ENCODE results near the gene VAT1L.

The VAT1L gene

DNA sequence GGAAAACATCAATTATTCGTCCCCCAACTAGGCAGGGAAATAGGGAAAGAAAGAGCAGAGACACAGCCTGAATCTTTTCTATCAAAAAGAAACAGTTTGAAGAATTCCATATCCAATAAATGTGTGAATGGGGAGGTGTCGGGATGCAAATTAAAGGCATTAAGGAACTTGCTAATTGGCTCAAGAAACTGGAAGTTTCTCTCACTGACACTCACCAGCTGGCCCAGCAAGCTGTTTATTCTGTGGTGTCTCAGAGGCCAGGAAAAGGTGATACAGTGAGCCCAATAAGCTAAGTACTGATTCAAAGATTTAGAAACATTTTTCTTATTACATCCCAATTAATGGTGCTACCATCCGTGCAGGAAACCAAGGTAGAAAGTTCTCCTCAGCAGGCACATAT lies 129.6 kb downstream of the VAT1L start:
- no peak for TF ChIP-seq CTCF (IDR thresholded peaks at IDR 0.05; ENCODE audit: poor library complexity, severe bottlenecking)
- ATAC-seq (ENCODE audit: low read depth) (no peak), DNase-seq (ENCODE audit: low spot score) (no peak)
- Histone ChIP-seq H3K36me3 (ENCODE audit: low read depth) (no peaks in the 10 kb centered on the region), H3K4me3 (ENCODE audit: severe bottlenecking) (no peak overlapping the region), H3K27me3 (ENCODE audit: insufficient read depth, poor library complexity, severe bottlenecking) (peaks cover 18% of the 10 kb centered on the region), H3K4me1 (ENCODE audit: insufficient read depth, poor library complexity, severe bottlenecking) (no peaks in the 10 kb centered on the region), H3K27ac (ENCODE audit: poor library complexity, severe bottlenecking) (no peak overlapping the region), H3K9me3 (ENCODE audit: severe bottlenecking) (no peaks in the 10 kb centered on the region)

DNA sequence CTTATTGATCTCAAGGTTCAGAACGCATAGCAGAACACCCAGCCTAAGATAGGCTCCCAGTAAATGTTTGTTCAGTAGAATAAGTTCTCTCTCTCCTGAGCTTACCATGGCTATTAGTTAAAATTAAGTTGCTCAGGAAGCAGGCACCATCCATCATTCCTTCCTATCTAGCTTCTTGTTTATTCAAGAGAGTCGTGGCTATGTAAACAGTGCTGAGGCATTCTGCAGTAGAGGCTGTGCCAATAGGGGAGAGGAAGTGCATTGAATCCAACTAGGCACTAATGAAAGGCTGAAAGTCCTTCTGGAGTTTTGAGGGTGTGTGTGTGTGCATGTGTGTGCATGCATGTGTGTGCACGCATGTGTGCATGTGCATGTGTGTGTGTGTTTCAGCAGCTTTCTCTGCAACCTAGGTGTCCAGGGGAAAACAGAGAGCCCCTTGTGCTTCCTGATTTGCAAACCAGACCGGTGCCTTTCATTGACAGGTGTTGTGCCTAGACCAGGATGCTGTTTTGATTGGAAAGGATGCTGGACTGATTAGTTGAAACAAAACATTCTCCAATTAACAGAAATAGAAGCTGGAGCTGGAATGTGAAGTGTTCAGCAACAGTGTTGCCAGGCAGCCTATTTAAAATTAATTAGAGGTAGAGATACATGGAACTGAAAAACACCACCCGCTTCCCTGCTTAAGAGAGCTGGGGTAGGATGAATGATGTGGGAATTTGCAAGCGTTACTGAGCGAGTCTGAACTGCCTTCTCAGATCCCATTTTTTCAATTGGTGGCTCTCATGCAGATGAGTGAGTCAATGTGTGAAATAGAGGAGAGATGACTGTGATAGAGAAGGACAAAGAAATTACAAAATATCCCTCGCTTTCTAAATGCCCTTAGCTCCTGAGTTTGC lies 130.7 kb downstream of the VAT1L start:
- Histone ChIP-seq H3K4me3 (ENCODE audit: severe bottlenecking) (no peak overlapping the region), H3K9me3 (ENCODE audit: severe bottlenecking) (no peaks in the 10 kb centered on the region), H3K27me3 (ENCODE audit: insufficient read depth, poor library complexity, severe bottlenecking) (peaks cover 18% of the 10 kb centered on the region), H3K27ac (ENCODE audit: poor library complexity, severe bottlenecking) (no peak overlapping the region), H3K36me3 (ENCODE audit: low read depth) (no peaks in the 10 kb centered on the region), H3K4me1 (ENCODE audit: insufficient read depth, poor library complexity, severe bottlenecking) (no peaks in the 10 kb centered on the region)
- TF ChIP-seq CTCF (IDR thresholded peaks at IDR 0.05; ENCODE audit: poor library complexity, severe bottlenecking), result no peak
- DNase-seq (ENCODE audit: low spot score), result no peak
- no peak for ATAC-seq (ENCODE audit: low read depth)

DNA sequence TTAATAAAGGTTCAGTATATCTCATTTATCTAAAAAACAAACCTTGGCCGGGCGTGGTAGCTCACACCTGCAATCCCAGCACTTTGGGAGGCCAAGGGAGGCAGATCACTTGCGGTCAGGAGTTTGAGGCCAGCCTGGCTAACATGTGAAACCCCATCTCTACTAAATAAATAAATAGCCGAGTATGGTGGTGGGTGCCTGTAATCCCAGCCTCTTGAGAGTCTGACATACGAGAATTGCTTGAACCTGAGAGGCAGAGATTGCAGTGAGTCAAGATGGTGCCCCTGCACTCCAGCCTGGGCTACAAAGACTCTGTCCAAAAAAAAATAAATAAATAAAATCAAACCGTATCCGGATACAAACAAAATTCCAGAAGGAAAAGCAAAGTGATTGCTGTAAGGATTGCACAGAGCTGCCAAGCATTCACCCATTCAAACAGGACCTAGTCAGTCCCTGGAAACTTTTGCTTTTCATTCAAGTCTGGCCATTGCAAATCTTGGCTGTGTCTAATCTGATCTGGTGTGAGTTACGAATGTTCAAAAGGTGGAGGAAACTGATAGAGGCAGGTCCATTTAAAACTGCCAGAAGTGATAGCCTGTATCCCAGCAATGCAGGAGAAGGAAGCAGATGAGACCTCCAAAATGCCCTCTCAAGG lies 131.5 kb downstream of the VAT1L start:
- Histone ChIP-seq H3K4me3 (ENCODE audit: severe bottlenecking) (no peak overlapping the region), H3K27ac (ENCODE audit: poor library complexity, severe bottlenecking) (no peak overlapping the region), H3K4me1 (ENCODE audit: insufficient read depth, poor library complexity, severe bottlenecking) (no peaks in the 10 kb centered on the region), H3K27me3 (ENCODE audit: insufficient read depth, poor library complexity, severe bottlenecking) (peaks cover 18% of the 10 kb centered on the region), H3K9me3 (ENCODE audit: severe bottlenecking) (no peaks in the 10 kb centered on the region), H3K36me3 (ENCODE audit: low read depth) (no peaks in the 10 kb centered on the region)
- DNase-seq (ENCODE audit: low spot score) (no peak), ATAC-seq (ENCODE audit: low read depth) (no peak)
- no peak for TF ChIP-seq CTCF (IDR thresholded peaks at IDR 0.05; ENCODE audit: poor library complexity, severe bottlenecking)

DNA sequence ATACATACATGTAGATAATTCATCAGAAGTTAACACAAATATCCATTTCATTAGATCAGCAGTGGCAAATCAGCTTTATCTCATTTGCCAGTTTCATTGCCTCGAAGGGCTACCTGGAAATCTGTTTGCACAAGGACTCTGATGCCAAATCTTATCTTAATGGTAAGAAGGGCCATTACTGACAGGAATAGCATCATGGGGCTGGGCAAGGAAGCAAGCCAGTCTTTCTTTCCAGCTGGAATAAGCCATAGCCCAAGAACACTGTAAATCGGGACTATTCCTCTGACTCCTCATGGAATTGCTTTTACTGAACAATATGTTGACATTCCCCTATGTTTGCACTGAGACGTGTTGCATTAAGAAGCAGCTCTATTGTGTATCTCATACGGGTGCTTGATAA lies 132.6 kb downstream of the VAT1L start:
- Histone ChIP-seq H3K36me3 (ENCODE audit: low read depth) (no peaks in the 10 kb centered on the region), H3K4me1 (ENCODE audit: insufficient read depth, poor library complexity, severe bottlenecking) (no peaks in the 10 kb centered on the region), H3K4me3 (ENCODE audit: severe bottlenecking) (no peak overlapping the region), H3K27ac (ENCODE audit: poor library complexity, severe bottlenecking) (no peak overlapping the region), H3K9me3 (ENCODE audit: severe bottlenecking) (no peaks in the 10 kb centered on the region), H3K27me3 (ENCODE audit: insufficient read depth, poor library complexity, severe bottlenecking) (peaks cover 18% of the 10 kb centered on the region)
- TF ChIP-seq CTCF (IDR thresholded peaks at IDR 0.05; ENCODE audit: poor library complexity, severe bottlenecking), result no peak
- ATAC-seq (ENCODE audit: low read depth), result no peak
- no peak for DNase-seq (ENCODE audit: low spot score)

All from RWPE2 (cell line).